ENCODE results near the gene SRRM5.
"Not testable (repeated sequence)": the region's sequence is repeated elsewhere in the genome, so short reads cannot be mapped to it uniquely, and the experiment has no call there.

Gene SRRM5

GRCh38 chr19:43591904-43592772 lies 19.8 kb upstream of the SRRM5 start:
- DNase-seq, result no peak

- no peak for DNase-seq
Measured at GRCh38 chr19:43592800-43593350, 19.0 kb upstream of the SRRM5 start.

GRCh38 chr19:43594081-43594697 lies 17.7 kb upstream of the SRRM5 start:
- no peak for DNase-seq

- peak; percentile 26 to 64 (median 53) for DNase-seq
Measured at GRCh38 chr19:43594710-43595604, 16.9 kb upstream of the SRRM5 start.

- no peak for DNase-seq
Measured at GRCh38 chr19:43595605-43595998, 16.3 kb upstream of the SRRM5 start.

GRCh38 chr19:43595999-43596841 lies 15.7 kb upstream of the SRRM5 start, which contains the start of the genes IRGQ and ZNF576:
IRGQ (minus strand) TSS chr19:43596134; CDS start chr19:43595338, 796 bp downstream.
ZNF576 (plus strand) TSS chr19:43596595; CDS start chr19:43597109, 514 bp downstream.
- peak; percentile 98 to 100 (median 100) for DNase-seq

GRCh38 chr19:43596842-43597461 lies 14.9 kb upstream of the SRRM5 start:
- peak in 1 of 3 experiments; percentile 41 for DNase-seq

GRCh38 chr19:43597876-43598275 lies 14.0 kb upstream of the SRRM5 start:
- no peak for DNase-seq

GRCh38 chr19:43598445-43599240 lies 13.2 kb upstream of the SRRM5 start:
- DNase-seq, result no peak

- no peak for DNase-seq
Measured at GRCh38 chr19:43599635-43600295, 12.1 kb upstream of the SRRM5 start.

GRCh38 chr19:43600326-43600725 lies 11.6 kb upstream of the SRRM5 start:
- not testable (repeated sequence) for DNase-seq

GRCh38 chr19:43605875-43606568 lies 5.9 kb upstream of the SRRM5 start:
- peak in 1 of 3 experiments; percentile 4 for DNase-seq

GRCh38 chr19:43606569-43607229 lies 5.2 kb upstream of the SRRM5 start:
- DNase-seq, result no peak

GRCh38 chr19:43607238-43608205 lies 4.4 kb upstream of the SRRM5 start:
- no peak for DNase-seq

- DNase-seq, result no peak
Measured at GRCh38 chr19:43609872-43610271, 2.0 kb upstream of the SRRM5 start.

- no peak for DNase-seq
Measured at GRCh38 chr19:43610493-43610892, 1.4 kb upstream of the SRRM5 start.

- DNase-seq, result no peak
Measured at GRCh38 chr19:43612374-43612773, 486 bp downstream of the SRRM5 start.

Data from NCI-H1417 (cell line).